Right renal pelvis (tissue), 4 donors: ENCODE measurements around the gene RUFY2. TPM values are rescaled to one million over a fixed set of nuclear protein-coding genes. Genes with fewer than 3 reads are reported as not detected.

ENCODE experiments used
- DNase-seq, 4 donors: peaks; one replicate each; pipeline ENCODE4 v3.0.0-alpha.2; 2013; ENCODE audit warnings: low read depth in 4 of 4, low spot score in 3 of 4, missing footprints in 1 of 4
- polyA plus RNA-seq, 4 donors: library from polyadenylated mRNA; unstranded; fragments of 120-200 nt; gene quantifications; one replicate each; pipeline ENCODE4 v1.2.1, GENCODE V29; 2013; ENCODE audit not compliant: insufficient read length in 4 of 4

Gene RUFY2
- polyA plus RNA-seq, 4 donors = 23.0 to 35.4 (median 26.9) TPM

GRCh38 chr10:68366600-68366999, 40.5 kb downstream of the RUFY2 start:
- no peak for DNase-seq

GRCh38 chr10:68365611-68366010, 41.5 kb downstream of the RUFY2 start:
- no peak for DNase-seq

GRCh38 chr10:68364101-68364886, 42.8 kb downstream of the RUFY2 start:
- no peak for DNase-seq

GRCh38 chr10:68362590-68362989, 44.5 kb downstream of the RUFY2 start:
- DNase-seq = no peak

- no peak for DNase-seq
Observed at GRCh38 chr10:68359189-68359588, 47.9 kb downstream of the RUFY2 start.

GRCh38 chr10:68353537-68353936, 53.5 kb downstream of the RUFY2 start:
- DNase-seq = no peak

GRCh38 chr10:68348265-68348741, 58.8 kb downstream of the RUFY2 start:
- DNase-seq = no peak

GRCh38 chr10:68346774-68347173, 60.3 kb downstream of the RUFY2 start:
- DNase-seq = no peak

GRCh38 chr10:68345621-68346020, 61.5 kb downstream of the RUFY2 start:
- no peak for DNase-seq

GRCh38 chr10:68342909-68343516, 64.1 kb downstream of the RUFY2 start:
- DNase-seq = no peak

GRCh38 chr10:68340358-68341080, 66.6 kb downstream of the RUFY2 start:
- DNase-seq = no peak

- no peak for DNase-seq
Observed at GRCh38 chr10:68336754-68337351, 70.2 kb downstream of the RUFY2 start.

- no peak for DNase-seq
Observed at GRCh38 chr10:68334672-68335467, 72.2 kb downstream of the RUFY2 start.

GRCh38 chr10:68333440-68334431, 73.3 kb downstream of the RUFY2 start:
- no peak for DNase-seq

- DNase-seq = no peak
Observed at GRCh38 chr10:68333058-68333395, 74.0 kb downstream of the RUFY2 start.

- peak; percentile 72 to 84 (median 78) for DNase-seq
Observed at GRCh38 chr10:68332259-68333057, 74.6 kb downstream of the RUFY2 start, which contains the start of gene PBLD. Gene PBLD (minus strand): TSS chr10:68332928. CDS start chr10:68306844, 26,084 bp downstream.

GRCh38 chr10:68331455-68332258, 75.4 kb downstream of the RUFY2 start, which contains the start of gene HNRNPH3:
Gene HNRNPH3 (plus strand): TSS chr10:68332064. CDS start chr10:68337222, 5,158 bp downstream.
- peak; percentile 97 to 100 (median 97) for DNase-seq
